HepG2 (cell line): ENCODE results near the gene SECTM1. TPM values are rescaled to one million over a fixed set of nuclear protein-coding genes. Genes with fewer than 3 reads are reported as not detected.

ENCODE experiments used
- CERS6 ChIP-seq: sonication (generic); formaldehyde crosslinking; IDR thresholded peaks from 2 replicates; pipeline ENCODE4 v1.5.0; 2020; ENCODE audit warnings: missing genetic modification reagents
- ERF ChIP-seq: IDR thresholded peaks from 2 replicates; pipeline ENCODE4 v1.6.1; 2018; ENCODE audit warnings: missing biosample characterization, missing genetic modification reagents
- KMT2B ChIP-seq: IDR thresholded peaks from 2 replicates; pipeline ENCODE4 v1.6.1; 2016; ENCODE audit warnings: missing genetic modification reagents, missing compliant biosample characterization
- MED1 ChIP-seq: sonication (generic); formaldehyde crosslinking; IDR thresholded peaks from 2 replicates; pipeline ENCODE4 v1.4.0; 2020; ENCODE audit warnings: missing genetic modification reagents
- NFIB ChIP-seq: sonication (generic); formaldehyde crosslinking; IDR thresholded peaks from 2 replicates; pipeline ENCODE4 v1.9.0; 2021; ENCODE audit warnings: missing genetic modification reagents, mild to moderate bottlenecking, borderline replicate concordance
- NONO ChIP-seq, 2 experiments: fragments of 450-650 bp in 1 of 2; sonication (generic) in 1 of 2; formaldehyde crosslinking in 1 of 2; IDR thresholded peaks in 1 of 2; conservative IDR thresholded peaks in 1 of 2; 2 replicates each; pipeline versions ENCODE4 v1.6.1 to v1.8.0; 2017 to 2022; ENCODE audit warnings: mild to moderate bottlenecking in 1 of 2, missing genetic modification reagents in 1 of 2, moderate library complexity in 1 of 2
- SAFB2 ChIP-seq: sonication (generic); formaldehyde crosslinking; IDR thresholded peaks from 2 replicates; pipeline ENCODE4 v1.5.1; 2020; ENCODE audit warnings: missing genetic modification reagents, low read depth, mild to moderate bottlenecking, borderline replicate concordance
- SMAD3 ChIP-seq: sonication (generic); formaldehyde crosslinking; IDR thresholded peaks from 2 replicates; pipeline ENCODE4 v1.4.0; 2020; ENCODE audit warnings: missing genetic modification reagents
- SRSF9 ChIP-seq: fragments of 200-400 bp; formaldehyde crosslinking; IDR thresholded peaks from 2 replicates; pipeline ENCODE4 v1.6.1; 2018; ENCODE audit warnings: borderline replicate concordance, mild to moderate bottlenecking, low read depth, low read length; ENCODE audit not compliant: insufficient read depth, poor library complexity, severe bottlenecking
- ZNF296 ChIP-seq: sonication (generic); formaldehyde crosslinking; conservative IDR thresholded peaks from 2 replicates; pipeline ENCODE4 v1.5.0; 2020; ENCODE audit warnings: mild to moderate bottlenecking, missing genetic modification reagents
- ZNF605 ChIP-seq: sonication (generic); formaldehyde crosslinking; IDR thresholded peaks from 2 replicates; pipeline ENCODE4 v1.8.0; 2022; ENCODE audit warnings: mild to moderate bottlenecking, missing genetic modification reagents
- ZNF737 ChIP-seq: sonication (generic); formaldehyde crosslinking; IDR thresholded peaks from 2 replicates; pipeline ENCODE4 v1.5.0; 2020; ENCODE audit warnings: missing genetic modification reagents, mild to moderate bottlenecking, borderline replicate concordance
- polyA plus RNA-seq, 8 experiments: library from polyadenylated mRNA; depleted of rRNA in 3 of 8; stranded (reverse) in 7 of 8; unstranded in 1 of 8; fragments of >200 nt; fragmentation: Illumina TruSeq in 4 of 8; extraction: Trizol in 4 of 8; gene quantifications; 2 replicates each; pipeline versions ENCODE4 v1.2.1 to v1.2.3, GENCODE V29; 2011 to 2016; ENCODE audit warnings: low read depth in 4 of 8, missing spikeins in 1 of 8, mixed read lengths in 1 of 8; ENCODE audit not compliant: insufficient read depth in 1 of 8
- total RNA-seq, 5 experiments: library from RNA; depleted of rRNA; stranded (reverse); fragments of >200 nt; fragmentation: Illumina TruSeq; extraction: Trizol; gene quantifications; 2 replicates each; pipeline ENCODE4 v1.2.3, GENCODE V29; 2016; ENCODE audit warnings: low read depth in 1 of 5

SECTM1 gene
- total and polyA plus RNA-seq, 2 of the 13 experiments (the other 11 are each of a cell fraction or from before 2014, with no cell fraction given) = 3.5 to 5.3 TPM

DNA sequence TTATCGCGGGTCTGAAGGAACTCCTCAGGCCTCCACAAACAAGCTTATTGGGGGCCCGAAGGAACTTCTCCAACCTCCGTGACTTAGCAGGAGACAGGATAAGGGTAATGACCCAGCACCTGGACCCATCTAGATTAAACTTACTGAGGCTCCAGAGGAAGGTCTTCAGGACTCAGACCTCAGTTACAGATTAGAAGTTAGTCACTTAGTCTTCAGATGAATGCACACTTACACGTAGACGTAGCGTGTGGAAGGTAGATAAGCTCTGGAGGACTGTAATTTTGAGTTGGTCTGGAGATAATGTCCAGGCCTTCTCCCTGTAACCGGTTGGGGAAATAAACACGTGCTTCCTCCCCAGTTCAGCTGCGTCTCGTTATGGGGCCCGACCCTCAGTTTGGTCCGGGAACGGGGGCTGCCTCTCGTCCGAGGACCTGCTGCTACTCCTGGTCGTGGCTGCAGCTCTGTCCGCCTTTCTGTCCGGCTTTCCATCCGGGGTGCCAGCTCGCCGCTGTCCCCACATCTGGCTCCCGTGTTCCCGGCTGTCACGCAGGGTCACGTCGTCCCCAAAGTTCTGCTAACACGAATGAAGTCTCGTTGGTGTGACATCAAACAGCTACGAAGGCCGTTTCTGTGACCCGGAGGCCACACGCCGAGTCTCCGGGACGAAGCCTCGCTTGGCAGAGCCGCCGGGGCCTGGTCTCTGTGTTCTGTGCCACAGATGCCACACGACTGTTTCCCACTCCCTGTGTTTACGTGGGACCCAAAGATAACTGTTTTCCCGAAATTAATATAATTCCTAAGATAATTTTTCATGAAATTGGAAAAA is 11.8 kb upstream of the SECTM1 start (continued):
- TF ChIP-seq SMAD3 (no peak), KMT2B (no peak), NONO (IDR thresholded peaks at IDR 0.05) (no peak), NONO (CRISPR knock-in tag; conservative IDR thresholded peaks at IDR 0.05) (peak; percentile 51; the same call in 1 of the 2 replicates), ERF (CRISPR knock-in tag) (peak; percentile 16; the same call in 1 of the 2 replicates), MED1 (0 out of 2 replicates have a peak, but pooled peaks have one; percentile 10), NFIB (CRISPR knock-in tag) (no peak), ZNF737 (CRISPR knock-in tag) (0 out of 2 replicates have a peak, but pooled peaks have one; percentile 12), SAFB2 (CRISPR knock-in tag) (0 out of 2 replicates have a peak, but pooled peaks have one; percentile 53), SRSF9 (no peak), ZNF605 (CRISPR knock-in tag) (0 out of 2 replicates have a peak, but pooled peaks have one; percentile 8), ZNF296 (CRISPR knock-in tag) (0 out of 2 replicates have a peak, but pooled peaks have one; percentile 6), CERS6 (CRISPR knock-in tag) (no peak)
- TF ChIP-seq, all 625 proteins: peak for 46
